Measurements from ENCODE around the gene DIP2C. TPM values are rescaled to one million over a fixed set of nuclear protein-coding genes. Genes with fewer than 3 reads are reported as not detected.

DIP2C gene
- total RNA-seq, 1 donor from 2014 or later, result 18.4 TPM

DNA sequence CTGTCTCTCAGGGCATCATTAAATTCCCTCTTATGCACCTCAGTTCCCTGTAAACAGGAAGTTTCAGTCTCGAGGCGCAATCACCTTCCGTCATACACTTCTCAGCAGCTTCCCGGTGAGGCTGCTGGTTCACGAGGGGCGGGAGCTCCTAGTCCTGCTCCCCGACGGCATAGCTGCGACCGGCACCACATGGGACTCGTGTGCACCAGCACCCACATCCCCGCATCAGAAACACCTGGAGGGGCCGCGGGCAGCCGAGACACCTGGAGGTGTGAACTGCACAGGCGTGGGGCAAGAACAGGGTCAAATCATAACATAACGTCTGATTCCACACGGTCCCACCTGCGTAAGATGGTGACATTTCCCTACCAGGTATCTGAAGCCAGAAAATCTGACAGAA is 52.7 kb downstream of the DIP2C start:
- intact Hi-C loops (cut with DNase I), result no loop called here
- no peak for DNase-seq (ENCODE audit: extremely low spot score in 2 of 2)
- H3K4me1 ChIP-seq, result peaks cover 14% of the 10 kb centered on the region
- H3K27ac ChIP-seq, result no peak overlapping the region
- TF ChIP-seq, protein P1, sequence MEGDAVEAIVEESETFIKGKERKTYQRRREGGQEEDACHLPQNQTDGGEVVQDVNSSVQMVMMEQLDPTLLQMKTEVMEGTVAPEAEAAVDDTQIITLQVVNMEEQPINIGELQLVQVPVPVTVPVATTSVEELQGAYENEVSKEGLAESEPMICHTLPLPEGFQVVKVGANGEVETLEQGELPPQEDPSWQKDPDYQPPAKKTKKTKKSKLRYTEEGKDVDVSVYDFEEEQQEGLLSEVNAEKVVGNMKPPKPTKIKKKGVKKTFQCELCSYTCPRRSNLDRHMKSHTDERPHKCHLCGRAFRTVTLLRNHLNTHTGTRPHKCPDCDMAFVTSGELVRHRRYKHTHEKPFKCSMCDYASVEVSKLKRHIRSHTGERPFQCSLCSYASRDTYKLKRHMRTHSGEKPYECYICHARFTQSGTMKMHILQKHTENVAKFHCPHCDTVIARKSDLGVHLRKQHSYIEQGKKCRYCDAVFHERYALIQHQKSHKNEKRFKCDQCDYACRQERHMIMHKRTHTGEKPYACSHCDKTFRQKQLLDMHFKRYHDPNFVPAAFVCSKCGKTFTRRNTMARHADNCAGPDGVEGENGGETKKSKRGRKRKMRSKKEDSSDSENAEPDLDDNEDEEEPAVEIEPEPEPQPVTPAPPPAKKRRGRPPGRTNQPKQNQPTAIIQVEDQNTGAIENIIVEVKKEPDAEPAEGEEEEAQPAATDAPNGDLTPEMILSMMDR (IDR thresholded peaks at IDR 0.05), result no peak
- TF ChIP-seq POLR2AphosphoS5 (IDR thresholded peaks at IDR 0.05; ENCODE audit: insufficient read depth in 1 of 2, low read depth in 1 of 2) (no peak), POLR2A (IDR thresholded peaks at IDR 0.05) (no peak)
- no peaks in the 10 kb centered on the region for H3K27me3 ChIP-seq
- no peak overlapping the region for H3K4me3 ChIP-seq
- no peaks in the 10 kb centered on the region for H3K36me3 ChIP-seq
- no peaks in the 10 kb centered on the region for H3K9me3 ChIP-seq

DNA sequence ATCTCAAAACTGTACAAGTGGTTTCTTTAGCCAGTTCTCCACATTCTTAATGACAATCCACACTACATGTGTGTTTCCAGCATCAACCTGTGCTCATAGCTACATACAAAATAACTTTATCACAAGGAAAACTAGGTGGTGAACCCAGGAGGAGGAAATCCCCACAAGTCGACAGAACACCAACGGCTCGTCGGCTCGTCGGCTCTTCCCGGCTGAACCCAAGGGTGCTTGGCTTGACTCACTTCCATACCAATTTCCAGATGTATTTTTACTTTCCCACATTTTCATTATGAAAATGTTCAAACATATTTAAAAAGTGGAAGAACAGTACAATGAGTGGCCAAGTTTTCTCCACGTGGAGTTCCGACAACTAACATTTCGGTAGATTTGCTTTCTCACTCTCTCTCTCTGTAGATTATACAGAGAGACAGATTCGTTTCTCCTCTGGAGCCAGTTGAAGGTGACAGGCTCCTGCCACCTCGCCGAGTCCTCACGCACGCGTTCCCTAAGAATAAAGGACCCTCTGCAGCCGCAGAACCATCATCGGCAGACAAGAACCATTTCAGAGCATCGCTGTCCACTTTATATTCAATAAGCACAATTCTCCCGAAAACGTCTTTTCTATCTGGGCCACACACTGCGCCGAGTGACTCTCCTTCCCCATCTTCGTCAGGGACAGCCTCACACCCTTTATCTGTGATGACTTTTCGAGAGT is 53.3 kb downstream of the DIP2C start:
- Histone ChIP-seq H3K27me3 (no peaks in the 10 kb centered on the region), H3K36me3 (no peaks in the 10 kb centered on the region), H3K4me1 (peaks cover 14% of the 10 kb centered on the region), H3K27ac (no peak overlapping the region), H3K9me3 (no peaks in the 10 kb centered on the region), H3K4me3 (no peak overlapping the region)
- TF ChIP-seq, protein P1 (IDR thresholded peaks at IDR 0.05), result no peak
- TF ChIP-seq POLR2A (IDR thresholded peaks at IDR 0.05), result no peak
- TF ChIP-seq POLR2AphosphoS5 (IDR thresholded peaks at IDR 0.05; ENCODE audit: insufficient read depth in 1 of 2, low read depth in 1 of 2), result no peak
- intact Hi-C loops (cut with DNase I), result no loop called here
- no peak for DNase-seq (ENCODE audit: extremely low spot score in 2 of 2)

DNA sequence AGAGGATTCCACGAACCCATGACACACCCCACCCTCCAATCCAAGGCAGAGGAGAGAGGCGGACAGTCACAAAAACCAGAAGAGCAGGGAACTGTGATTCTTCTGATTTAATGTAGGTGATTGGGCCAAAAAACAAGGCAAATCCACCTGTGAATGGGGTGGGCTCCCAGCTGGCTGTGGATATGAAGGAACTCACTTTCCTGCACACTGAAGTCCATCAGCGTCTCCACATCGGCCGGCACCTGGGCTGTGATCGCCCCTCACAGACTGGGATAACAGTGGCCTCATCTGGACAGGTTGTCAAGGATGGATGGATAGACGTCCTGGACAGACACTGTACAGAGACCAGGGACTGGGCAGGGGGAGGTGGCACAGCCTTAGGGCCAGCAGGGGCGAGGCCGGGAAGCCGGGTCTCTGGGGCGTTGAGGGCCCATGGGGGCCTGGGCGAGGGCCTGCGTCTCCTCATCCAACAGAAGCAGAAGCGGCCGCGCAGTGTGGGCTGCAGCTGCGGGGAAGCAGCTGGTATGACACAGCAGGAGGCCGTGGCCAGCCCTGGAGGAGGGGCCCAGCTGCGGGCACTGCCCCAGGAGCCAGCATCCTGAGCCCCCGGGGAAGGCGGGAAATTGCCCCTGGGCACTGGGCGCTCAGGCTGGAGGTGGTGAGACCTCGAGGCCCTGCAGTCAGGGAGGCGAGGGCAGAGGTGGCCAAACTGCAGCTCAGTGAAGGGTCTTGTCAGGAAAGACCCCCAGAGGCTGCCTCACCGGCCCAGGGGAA is 54.2 kb downstream of the DIP2C start:
- no peaks in the 10 kb centered on the region for H3K27me3 ChIP-seq
- H3K4me1 ChIP-seq, result peaks cover 14% of the 10 kb centered on the region
- intact Hi-C loops (cut with DNase I), result no loop called here
- TF ChIP-seq, protein P1 (IDR thresholded peaks at IDR 0.05), result no peak
- DNase-seq (ENCODE audit: extremely low spot score in 2 of 2), result no peak
- H3K36me3 ChIP-seq, result no peaks in the 10 kb centered on the region
- H3K9me3 ChIP-seq, result no peaks in the 10 kb centered on the region
- no peak overlapping the region for H3K4me3 ChIP-seq
- no peak overlapping the region for H3K27ac ChIP-seq

DNA sequence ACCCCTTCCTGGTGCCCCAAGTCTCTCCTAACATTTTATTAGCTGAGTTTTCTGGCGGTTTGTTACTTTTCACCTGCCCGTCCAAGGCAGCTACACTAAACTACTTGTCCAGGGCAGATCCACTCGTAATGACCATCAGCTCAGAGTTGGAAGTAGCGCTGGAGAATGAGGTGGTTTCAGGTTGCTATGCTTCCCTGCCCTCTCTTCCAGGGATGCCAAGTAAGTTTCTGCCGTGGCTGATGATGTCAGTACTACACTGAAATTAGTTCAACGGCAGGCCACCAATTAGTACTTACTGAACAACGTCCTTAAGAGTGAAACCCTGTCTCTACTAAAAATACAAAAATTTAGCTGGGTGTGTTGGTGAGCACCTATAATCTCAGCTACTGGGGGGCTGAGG is 55.2 kb downstream of the DIP2C start:
- no peak for DNase-seq (ENCODE audit: extremely low spot score in 2 of 2)
- Histone ChIP-seq H3K4me3 (no peak overlapping the region), H3K4me1 (peaks cover 14% of the 10 kb centered on the region), H3K27ac (no peak overlapping the region), H3K9me3 (no peaks in the 10 kb centered on the region), H3K36me3 (no peaks in the 10 kb centered on the region), H3K27me3 (no peaks in the 10 kb centered on the region)
- intact Hi-C loops (cut with DNase I), result no loop called here
- no peak for TF ChIP-seq POLR2AphosphoS5 (IDR thresholded peaks at IDR 0.05; ENCODE audit: insufficient read depth in 1 of 2, low read depth in 1 of 2)
- TF ChIP-seq, protein P1 (IDR thresholded peaks at IDR 0.05), result no peak
- TF ChIP-seq POLR2A (IDR thresholded peaks at IDR 0.05), result no peak
